Raji (cell line): ENCODE data around the gene RTL9.

Source experiments
- POLR2A ChIP-seq: IDR thresholded peaks from 2 replicates; pipeline ENCODE4 v1.6.1; 2011; ENCODE audit warnings: low read depth, low read length, control low read depth; ENCODE audit not compliant: insufficient read depth

The RTL9 gene

GRCh38 chrX:110327336-110327735 is 31.3 kb upstream of the RTL9 start:
- no peak for TF ChIP-seq POLR2A

GRCh38 chrX:110331444-110332030 is 27.1 kb upstream of the RTL9 start:
- no peak for TF ChIP-seq POLR2A

GRCh38 chrX:110338935-110339334 is 19.7 kb upstream of the RTL9 start:
- no peak for TF ChIP-seq POLR2A

- TF ChIP-seq POLR2A, result no peak
Observed at GRCh38 chrX:110341189-110342035, 17.2 kb upstream of the RTL9 start.

GRCh38 chrX:110346681-110347080 is 12.0 kb upstream of the RTL9 start:
- no peak for TF ChIP-seq POLR2A

GRCh38 chrX:110359273-110359672 is 625 bp downstream of the RTL9 start:
- TF ChIP-seq POLR2A, result no peak

- TF ChIP-seq POLR2A, result no peak
Observed at GRCh38 chrX:110363244-110363643, 4.6 kb downstream of the RTL9 start.

- no peak for TF ChIP-seq POLR2A
Observed at GRCh38 chrX:110373310-110373709, 14.7 kb downstream of the RTL9 start.

- TF ChIP-seq POLR2A, result no peak
Observed at GRCh38 chrX:110374559-110374958, 15.9 kb downstream of the RTL9 start.

GRCh38 chrX:110381216-110381615 is 22.6 kb downstream of the RTL9 start:
- TF ChIP-seq POLR2A, result no peak

- no peak for TF ChIP-seq POLR2A
Observed at GRCh38 chrX:110383414-110383813, 24.8 kb downstream of the RTL9 start.

- no peak for TF ChIP-seq POLR2A
Observed at GRCh38 chrX:110384490-110384889, 25.8 kb downstream of the RTL9 start.

GRCh38 chrX:110389570-110389969 is 30.9 kb downstream of the RTL9 start:
- TF ChIP-seq POLR2A, result no peak

- no peak for TF ChIP-seq POLR2A
Observed at GRCh38 chrX:110391086-110391485, 32.4 kb downstream of the RTL9 start.

GRCh38 chrX:110394651-110395050 is 36.0 kb downstream of the RTL9 start:
- no peak for TF ChIP-seq POLR2A

GRCh38 chrX:110395877-110396276 is 37.2 kb downstream of the RTL9 start:
- TF ChIP-seq POLR2A, result no peak
